Hepatocyte (in vitro differentiated cells): ENCODE data around the gene REXO2. TPM values are rescaled to one million over a fixed set of nuclear protein-coding genes. Genes with fewer than 3 reads are reported as not detected.

ENCODE experiments used
- DNase-seq: peaks from one replicate; pipeline ENCODE4 v3.0.0-alpha.2; 2016; ENCODE audit warnings: low spot score
- H2AFZ ChIP-seq: fragments of 200-600 bp; sonication (generic); 2 replicates; pipeline ENCODE4 v1.6.0; 2016; ENCODE audit warnings: antibody characterized with exemption, mild to moderate bottlenecking
- H3K27ac ChIP-seq: fragments of 200-600 bp; sonication (generic); 2 replicates; pipeline ENCODE4 v1.5.1; 2016; ENCODE audit warnings: mild to moderate bottlenecking
- H3K27me3 ChIP-seq: fragments of 200-600 bp; sonication (generic); 2 replicates; pipeline ENCODE4 v1.6.1; 2016
- H3K36me3 ChIP-seq: fragments of 200-600 bp; sonication (generic); replicated peaks from 2 replicates; pipeline ENCODE4 v1.5.1; 2016; ENCODE audit warnings: low read depth; ENCODE audit not compliant: insufficient read depth
- H3K4me1 ChIP-seq: fragments of 200-600 bp; sonication (generic); 2 replicates; pipeline ENCODE4 v1.5.1; 2016; ENCODE audit warnings: mild to moderate bottlenecking, moderate library complexity; ENCODE audit not compliant: insufficient read depth
- H3K4me2 ChIP-seq: fragments of 200-600 bp; sonication (generic); 2 replicates; pipeline ENCODE4 v1.6.0; 2016
- H3K4me3 ChIP-seq: fragments of 200-600 bp; sonication (generic); 2 replicates; pipeline ENCODE4 v1.5.1; 2016; ENCODE audit warnings: mild to moderate bottlenecking
- H3K79me2 ChIP-seq: fragments of 200-600 bp; sonication (generic); 2 replicates; pipeline ENCODE4 v1.6.0; 2017; ENCODE audit warnings: mild to moderate bottlenecking
- H3K9me2 ChIP-seq: fragments of 200-600 bp; sonication (generic); replicated peaks from 2 replicates; pipeline ENCODE4 v1.6.0; 2017; ENCODE audit warnings: mild to moderate bottlenecking; ENCODE audit not compliant: insufficient read depth
- H3K9me3 ChIP-seq: fragments of 200-600 bp; sonication (generic); 2 replicates; pipeline ENCODE4 v1.5.1; 2016; ENCODE audit warnings: low read depth, mild to moderate bottlenecking
- H4K20me1 ChIP-seq: fragments of 200-600 bp; sonication (generic); 2 replicates; pipeline ENCODE4 v1.6.0; 2016; ENCODE audit warnings: mild to moderate bottlenecking; ENCODE audit not compliant: insufficient read depth, poor library complexity, severe bottlenecking
- CTCF ChIP-seq: fragments of 200-600 bp; sonication (generic); IDR thresholded peaks from 2 replicates; pipeline ENCODE4 v1.5.1; 2016; ENCODE audit warnings: antibody characterized with exemption, mild to moderate bottlenecking; ENCODE audit not compliant: poor library complexity
- EZH2 ChIP-seq: fragments of 200-600 bp; sonication (generic); IDR thresholded peaks from 2 replicates; pipeline ENCODE4 v1.6.1; 2016; ENCODE audit warnings: antibody characterized with exemption, mild to moderate bottlenecking, borderline replicate concordance
- EZH2phosphoT487 ChIP-seq: fragments of 200-600 bp; sonication (generic); IDR thresholded peaks from one replicate; pipeline ENCODE4 v1.6.1; 2018; ENCODE audit warnings: antibody characterized with exemption, mild to moderate bottlenecking, low read depth, moderate library complexity; ENCODE audit not compliant: unreplicated experiment, severe bottlenecking
- WGBS: methylation state at CpG from one replicate; pipeline ENCODE4 v1.1.6; 2016; ENCODE audit warnings: low lambda C conversion rate; ENCODE audit errors: missing lambda C conversion rate; 5-methylcytosine and 5-hydroxymethylcytosine counted together
- polyA plus RNA-seq: library from polyadenylated mRNA; unstranded; fragments of >200 nt; fragmentation: Nextera tagmentation; extraction: Ambion mirVana; gene quantifications from 2 replicates; pipeline ENCODE4 v1.2.1, GENCODE V29; 2016
- total RNA-seq: library from RNA; depleted of rRNA; stranded (reverse); fragments of >200 nt; gene quantifications from 2 replicates; pipeline ENCODE4 v1.2.3, GENCODE V29; 2014

REXO2 gene
- total and polyA plus RNA-seq, 2 experiments from 2014 or later, result 124 to 160 TPM

- H3K27me3 ChIP-seq, result no peaks in the 10 kb centered on the region
- H3K4me3 ChIP-seq, result no peak overlapping the region
- no peak for DNase-seq
- no peaks in the 10 kb centered on the region for H3K9me2 ChIP-seq
- no peaks in the 10 kb centered on the region for H3K36me3 ChIP-seq
- no peak overlapping the region for H3K27ac ChIP-seq
- H3K79me2 ChIP-seq, result peaks cover 62% of the 10 kb centered on the region
- WGBS, result 58% methylated on average over 2 of the region's 2 CpGs
- no peaks in the 10 kb centered on the region for H3K9me3 ChIP-seq
- H3K4me2 ChIP-seq, result peak overlapping the region; percentile 78
- peaks cover 20% of the 10 kb centered on the region for H3K4me1 ChIP-seq
- TF ChIP-seq EZH2phosphoT487, result no peak
- TF ChIP-seq EZH2, result no peak
- no peak for TF ChIP-seq CTCF
- H2AFZ ChIP-seq, result no peak overlapping the region
- H4K20me1 ChIP-seq, result no peaks in the 10 kb centered on the region
Measured at GRCh38 chr11:114441921-114442320, 2.7 kb downstream of the REXO2 start.

GRCh38 chr11:114442536-114442935 is 3.3 kb downstream of the REXO2 start:
- TF ChIP-seq EZH2, result no peak
- no peak for TF ChIP-seq EZH2phosphoT487
- no peak for TF ChIP-seq CTCF
- no peaks in the 10 kb centered on the region for H3K36me3 ChIP-seq
- no peaks in the 10 kb centered on the region for H3K9me2 ChIP-seq
- no peak overlapping the region for H2AFZ ChIP-seq
- peaks cover 62% of the 10 kb centered on the region for H3K79me2 ChIP-seq
- peaks cover 25% of the 10 kb centered on the region for H3K4me1 ChIP-seq
- no peak overlapping the region for H3K4me3 ChIP-seq
- no peaks in the 10 kb centered on the region for H3K9me3 ChIP-seq
- 81% methylated on average over 1 of the region's 1 CpG for WGBS
- no peaks in the 10 kb centered on the region for H4K20me1 ChIP-seq
- H3K4me2 ChIP-seq, result peak overlapping the region; percentile 78
- H3K27ac ChIP-seq, result no peak overlapping the region
- no peak for DNase-seq
- no peaks in the 10 kb centered on the region for H3K27me3 ChIP-seq

GRCh38 chr11:114447444-114447843 is 8.2 kb downstream of the REXO2 start:
- Histone ChIP-seq H3K9me2 (no peaks in the 10 kb centered on the region), H3K27ac (peak overlapping the region; percentile 4)

More at GRCh38 chr11:114447444-114447843, 8.2 kb downstream of the REXO2 start:
- Histone ChIP-seq H3K27me3 (no peaks in the 10 kb centered on the region), H3K36me3 (no peaks in the 10 kb centered on the region), H3K79me2 (peaks cover 55% of the 10 kb centered on the region), H2AFZ (no peak overlapping the region), H3K4me1 (peaks cover 20% of the 10 kb centered on the region), H4K20me1 (no peaks in the 10 kb centered on the region), H3K4me2 (peak overlapping the region; percentile 22), H3K9me3 (no peaks in the 10 kb centered on the region), H3K4me3 (no peak overlapping the region)
- 83% methylated on average over 2 of the region's 2 CpGs for WGBS
- TF ChIP-seq CTCF (no peak), EZH2phosphoT487 (no peak)
- no peak for DNase-seq
